Fibroblast of gingiva (primary cell): ENCODE measurements around the gene P4HA1.
"Not testable (repeated sequence)": the region's sequence is repeated elsewhere in the genome, so short reads cannot be mapped to it uniquely, and the experiment has no call there.

Source experiments
- DNase-seq: peaks from one replicate; pipeline ENCODE4 v3.0.0-alpha.2; 2011; ENCODE audit warnings: low read depth

Gene P4HA1

GRCh38 chr10:73042130-73042529, 54.5 kb downstream of the P4HA1 start:
- DNase-seq, result no peak

GRCh38 chr10:73039635-73040034, 57.0 kb downstream of the P4HA1 start:
- DNase-seq, result peak; percentile 91

GRCh38 chr10:73036285-73036684, 60.4 kb downstream of the P4HA1 start:
- not testable (repeated sequence) for DNase-seq

- DNase-seq, result no peak
Observed at GRCh38 chr10:73032536-73032935, 64.1 kb downstream of the P4HA1 start.

GRCh38 chr10:73026623-73027022, 70.0 kb downstream of the P4HA1 start:
- not testable (repeated sequence) for DNase-seq

GRCh38 chr10:73023455-73024070, 73.1 kb downstream of the P4HA1 start:
- not testable (repeated sequence) for DNase-seq

GRCh38 chr10:73022961-73023360, 73.7 kb downstream of the P4HA1 start:
- DNase-seq, result not testable (repeated sequence)

GRCh38 chr10:73021538-73022164, 75.0 kb downstream of the P4HA1 start:
- DNase-seq, result not testable (repeated sequence)

- no peak for DNase-seq
Observed at GRCh38 chr10:73021050-73021449, 75.6 kb downstream of the P4HA1 start.

GRCh38 chr10:73019100-73019499, 77.6 kb downstream of the P4HA1 start:
- DNase-seq, result no peak

- no peak for DNase-seq
Observed at GRCh38 chr10:73018632-73019031, 78.0 kb downstream of the P4HA1 start.

GRCh38 chr10:73017955-73018480, 78.6 kb downstream of the P4HA1 start:
- no peak for DNase-seq

- no peak for DNase-seq
Observed at GRCh38 chr10:73015779-73016178, 80.9 kb downstream of the P4HA1 start.

- no peak for DNase-seq
Observed at GRCh38 chr10:73003822-73004221, 92.8 kb downstream of the P4HA1 start.

- DNase-seq, result no peak
Observed at GRCh38 chr10:73000973-73001372, 95.7 kb downstream of the P4HA1 start.

GRCh38 chr10:72997099-72997498, 99.6 kb downstream of the P4HA1 start:
- no peak for DNase-seq

GRCh38 chr10:72995459-72995858, 101.2 kb downstream of the P4HA1 start:
- not testable (repeated sequence) for DNase-seq

- not testable (repeated sequence) for DNase-seq
Observed at GRCh38 chr10:72989771-72990170, 106.9 kb downstream of the P4HA1 start.

GRCh38 chr10:72984618-72985017, 112.0 kb downstream of the P4HA1 start:
- not testable (repeated sequence) for DNase-seq

- no peak for DNase-seq
Observed at GRCh38 chr10:72981882-72982529, 114.7 kb downstream of the P4HA1 start.

GRCh38 chr10:72981028-72981881, 115.4 kb downstream of the P4HA1 start:
- DNase-seq, result no peak

- no peak for DNase-seq
Observed at GRCh38 chr10:72980348-72980747, 116.3 kb downstream of the P4HA1 start.
